ENCODE results near the gene USP10.

Gene USP10, protein sequence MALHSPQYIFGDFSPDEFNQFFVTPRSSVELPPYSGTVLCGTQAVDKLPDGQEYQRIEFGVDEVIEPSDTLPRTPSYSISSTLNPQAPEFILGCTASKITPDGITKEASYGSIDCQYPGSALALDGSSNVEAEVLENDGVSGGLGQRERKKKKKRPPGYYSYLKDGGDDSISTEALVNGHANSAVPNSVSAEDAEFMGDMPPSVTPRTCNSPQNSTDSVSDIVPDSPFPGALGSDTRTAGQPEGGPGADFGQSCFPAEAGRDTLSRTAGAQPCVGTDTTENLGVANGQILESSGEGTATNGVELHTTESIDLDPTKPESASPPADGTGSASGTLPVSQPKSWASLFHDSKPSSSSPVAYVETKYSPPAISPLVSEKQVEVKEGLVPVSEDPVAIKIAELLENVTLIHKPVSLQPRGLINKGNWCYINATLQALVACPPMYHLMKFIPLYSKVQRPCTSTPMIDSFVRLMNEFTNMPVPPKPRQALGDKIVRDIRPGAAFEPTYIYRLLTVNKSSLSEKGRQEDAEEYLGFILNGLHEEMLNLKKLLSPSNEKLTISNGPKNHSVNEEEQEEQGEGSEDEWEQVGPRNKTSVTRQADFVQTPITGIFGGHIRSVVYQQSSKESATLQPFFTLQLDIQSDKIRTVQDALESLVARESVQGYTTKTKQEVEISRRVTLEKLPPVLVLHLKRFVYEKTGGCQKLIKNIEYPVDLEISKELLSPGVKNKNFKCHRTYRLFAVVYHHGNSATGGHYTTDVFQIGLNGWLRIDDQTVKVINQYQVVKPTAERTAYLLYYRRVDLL

DNA sequence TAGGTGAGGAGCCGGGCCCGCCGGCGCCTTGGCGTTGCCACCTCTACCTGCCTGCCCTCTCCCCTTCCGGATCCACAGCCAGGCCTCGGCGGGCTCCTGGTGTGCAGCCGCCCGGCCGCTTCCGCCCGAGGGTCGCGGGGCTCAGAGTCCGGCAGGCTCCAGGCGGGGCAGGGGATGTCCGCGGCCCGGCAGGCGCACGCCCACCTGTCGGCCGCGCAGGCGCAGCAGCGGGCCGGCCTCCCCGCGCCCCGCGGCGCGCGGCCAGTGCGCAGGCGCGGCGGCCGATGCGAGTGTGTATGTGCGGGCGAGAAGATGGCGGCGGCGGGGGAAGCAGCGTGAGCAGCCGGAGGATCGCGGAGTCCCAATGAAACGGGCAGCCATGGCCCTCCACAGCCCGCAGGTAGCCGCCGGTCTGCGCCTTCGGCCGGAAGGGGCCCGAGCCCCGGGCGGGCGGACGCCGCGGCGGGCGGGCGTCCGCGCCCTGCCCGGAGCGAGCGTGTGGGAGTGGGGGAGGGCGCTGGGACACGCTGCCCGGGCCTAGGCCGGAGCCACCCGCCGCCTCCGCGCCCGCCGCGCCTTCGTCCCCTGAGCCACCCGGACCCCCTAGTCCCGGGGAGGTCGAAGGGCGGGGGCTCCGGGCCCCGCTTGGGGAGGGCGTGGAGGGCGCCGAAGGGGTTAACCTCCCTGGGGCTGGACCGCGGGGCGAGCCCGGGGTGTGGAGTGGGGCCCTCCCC lies at the start of gene USP10:
Gene USP10 (plus strand): TSS at position 289 of the 734 bp plus-strand sequence. CDS start 91 bp downstream, at position 380.
- peak; percentile 98 for FAIRE-seq

DNA sequence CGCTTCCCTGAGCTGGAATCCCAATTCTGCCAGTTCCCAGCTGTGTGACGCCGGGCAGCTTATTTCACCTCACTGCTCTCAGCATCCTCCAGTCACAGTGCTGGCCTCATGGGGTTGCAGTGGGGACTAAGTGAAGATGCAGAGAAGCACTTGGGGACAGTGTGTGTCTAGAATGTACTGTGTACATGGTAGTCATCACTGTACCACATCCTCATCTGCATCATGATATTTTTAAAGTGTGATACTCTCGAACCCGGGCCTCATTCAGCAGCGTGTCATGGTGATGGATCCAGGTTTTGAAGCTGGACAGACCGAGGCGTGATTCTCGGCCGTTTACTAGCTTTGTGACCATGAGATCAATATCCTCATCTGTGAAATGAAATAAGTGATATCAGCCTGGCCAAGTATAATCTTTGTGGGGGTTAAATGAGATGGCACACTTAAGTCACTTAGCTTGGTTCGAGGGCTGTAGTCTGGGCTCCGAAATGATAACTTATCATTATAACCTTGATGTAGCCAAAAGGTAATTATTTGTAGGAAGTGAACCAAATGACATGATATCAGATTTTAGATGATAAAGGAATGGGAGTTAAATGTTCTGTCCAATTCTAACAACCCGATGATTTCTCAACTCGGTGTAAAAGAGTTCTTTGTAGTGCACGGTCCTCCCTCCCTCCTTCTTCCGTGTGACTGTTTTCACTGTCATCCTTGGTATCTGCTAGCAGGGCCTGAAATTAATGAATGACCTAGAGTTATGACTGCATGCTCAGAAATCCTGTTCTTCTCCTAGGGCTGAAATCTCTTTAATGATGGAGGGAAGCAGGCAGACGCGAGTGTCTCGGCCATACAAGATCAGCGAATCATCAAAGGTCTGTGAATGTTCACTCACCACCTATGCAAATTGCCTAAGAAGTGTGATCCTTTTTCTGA lies 49.5 kb upstream of the USP10 start:
- DNase-seq (ENCODE audit: insufficient read length, low spot score) (no peak), FAIRE-seq (peak; percentile 49)

More for the DNA sequence above, at the start of gene USP10:
- DNase-seq (ENCODE audit: insufficient read length, low spot score) = peak; percentile 98

DNA sequence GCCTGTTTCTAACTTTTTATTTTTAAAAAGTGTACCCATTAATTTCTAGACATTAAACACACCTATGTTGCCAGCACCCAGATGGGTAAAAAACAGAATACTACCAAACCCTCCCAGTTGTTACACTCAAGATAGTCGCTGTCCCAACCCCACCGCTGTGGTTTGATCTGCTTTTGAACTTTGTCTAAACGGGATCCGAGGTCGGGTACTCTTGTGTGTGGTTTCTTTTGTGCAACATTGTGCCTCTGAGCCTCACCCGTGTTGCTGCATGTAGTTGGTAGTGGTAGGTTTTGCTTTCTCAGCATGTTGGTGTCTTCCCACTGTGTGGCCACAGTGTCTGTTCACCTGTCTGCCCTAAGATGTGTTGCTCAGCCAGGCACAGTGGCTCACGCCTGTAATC lies 47.2 kb upstream of the USP10 start:
- no peak for FAIRE-seq
- no peak for DNase-seq (ENCODE audit: insufficient read length, low spot score)

DNA sequence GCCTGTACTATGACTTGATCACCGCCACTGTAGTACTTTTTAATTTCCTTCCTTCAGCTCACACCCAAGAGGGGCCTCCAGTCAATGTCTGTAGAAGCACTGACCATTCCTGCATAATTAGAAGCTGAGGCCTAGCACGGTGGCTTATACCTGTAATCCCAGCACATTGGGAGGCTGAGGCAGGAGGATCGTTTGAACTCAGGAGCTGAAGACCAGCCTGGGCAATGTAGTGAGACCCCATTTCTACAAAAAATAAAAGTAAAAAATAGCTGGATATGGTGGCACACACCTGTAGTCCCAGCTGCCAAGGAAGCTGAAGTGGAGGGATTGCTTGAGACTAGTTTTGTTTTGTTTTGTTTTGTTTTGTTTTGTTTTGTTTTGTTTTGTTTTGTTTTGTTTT lies 45.6 kb upstream of the USP10 start:
- FAIRE-seq = no peak
- no peak for DNase-seq (ENCODE audit: insufficient read length, low spot score)

DNA sequence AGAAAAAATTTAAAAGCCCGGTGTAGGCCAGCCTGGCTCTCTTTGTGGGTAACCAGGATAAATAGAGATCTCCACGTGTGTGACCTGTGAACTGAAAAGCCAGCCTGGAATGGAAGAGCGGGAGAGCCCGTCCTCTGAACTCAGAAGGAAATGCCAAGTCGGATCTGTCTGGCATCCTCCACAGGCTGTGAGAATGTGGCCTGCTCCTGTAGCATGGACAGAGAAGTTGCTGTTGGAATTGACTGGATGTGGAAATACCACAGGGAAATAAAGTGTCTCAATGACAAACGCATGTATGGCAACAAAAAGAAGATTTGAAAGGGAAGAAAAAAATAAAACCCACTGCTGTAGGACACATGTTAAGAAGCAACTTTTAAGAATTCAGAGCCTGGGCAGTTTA lies 44.8 kb upstream of the USP10 start:
- FAIRE-seq (no peak), DNase-seq (ENCODE audit: insufficient read length, low spot score) (no peak)

DNA sequence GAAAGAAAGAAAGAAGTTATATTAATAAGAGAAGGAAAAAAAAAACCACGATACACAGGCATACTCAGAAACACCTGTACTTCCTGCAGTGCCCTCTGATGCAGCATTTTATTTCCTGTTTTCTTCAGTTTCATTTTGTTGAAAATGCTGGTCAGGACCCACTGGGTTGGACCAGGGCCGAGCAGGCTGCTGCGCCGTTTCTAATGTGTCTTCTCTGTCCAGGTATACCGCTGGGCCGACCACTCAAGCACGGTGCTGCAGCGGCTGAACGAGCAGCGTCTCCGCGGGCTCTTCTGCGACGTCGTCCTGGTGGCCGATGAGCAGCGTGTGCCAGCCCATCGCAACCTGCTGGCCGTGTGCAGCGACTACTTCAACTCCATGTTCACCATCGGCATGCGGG lies 43.2 kb upstream of the USP10 start:
- FAIRE-seq (no peak), DNase-seq (ENCODE audit: insufficient read length, low spot score) (no peak)

DNA sequence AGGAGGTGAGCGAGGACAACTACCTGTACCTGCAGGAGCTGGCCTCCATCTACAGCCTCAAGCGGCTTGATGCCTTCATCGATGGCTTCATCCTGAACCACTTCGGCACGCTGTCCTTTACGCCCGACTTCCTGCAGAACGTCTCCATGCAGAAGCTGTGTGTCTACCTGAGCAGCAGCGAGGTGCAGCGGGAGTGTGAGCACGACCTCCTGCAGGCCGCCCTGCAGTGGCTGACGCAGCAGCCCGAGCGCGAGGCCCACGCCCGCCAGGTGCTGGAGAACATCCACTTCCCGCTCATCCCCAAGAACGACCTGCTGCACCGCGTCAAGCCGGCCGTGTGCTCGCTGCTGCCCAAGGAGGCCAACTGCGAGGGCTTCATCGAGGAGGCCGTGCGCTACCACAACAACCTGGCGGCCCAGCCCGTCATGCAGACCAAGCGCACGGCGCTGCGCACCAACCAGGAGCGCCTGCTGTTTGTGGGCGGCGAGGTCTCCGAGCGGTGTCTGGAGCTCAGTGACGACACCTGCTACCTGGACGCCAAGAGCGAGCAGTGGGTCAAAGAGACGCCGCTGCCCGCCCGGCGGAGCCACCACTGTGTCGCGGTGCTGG lies 42.5 kb upstream of the USP10 start:
- FAIRE-seq (no peak), DNase-seq (ENCODE audit: insufficient read length, low spot score) (no peak)

DNA sequence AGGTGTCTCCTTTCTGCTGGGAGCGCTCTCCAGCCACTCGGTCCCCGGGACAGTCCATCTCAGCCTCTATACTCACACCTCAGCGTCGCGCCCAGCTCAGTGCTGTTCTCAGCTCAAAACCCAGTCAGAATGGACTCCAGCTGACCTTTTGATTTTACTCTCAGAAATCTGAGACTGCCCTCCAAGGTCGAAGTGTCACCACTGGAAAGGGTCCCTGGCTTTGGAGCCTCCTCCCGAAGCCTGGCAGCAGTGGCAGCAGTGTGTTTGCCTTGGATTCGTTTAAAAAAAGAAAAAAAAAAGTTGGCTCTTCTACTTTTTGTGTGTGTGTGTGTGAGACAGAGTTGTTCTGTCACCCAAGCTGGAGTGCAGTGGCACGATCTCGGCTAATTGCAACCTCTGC lies 41.1 kb upstream of the USP10 start:
- FAIRE-seq (no peak), DNase-seq (ENCODE audit: insufficient read length, low spot score) (no peak)

DNA sequence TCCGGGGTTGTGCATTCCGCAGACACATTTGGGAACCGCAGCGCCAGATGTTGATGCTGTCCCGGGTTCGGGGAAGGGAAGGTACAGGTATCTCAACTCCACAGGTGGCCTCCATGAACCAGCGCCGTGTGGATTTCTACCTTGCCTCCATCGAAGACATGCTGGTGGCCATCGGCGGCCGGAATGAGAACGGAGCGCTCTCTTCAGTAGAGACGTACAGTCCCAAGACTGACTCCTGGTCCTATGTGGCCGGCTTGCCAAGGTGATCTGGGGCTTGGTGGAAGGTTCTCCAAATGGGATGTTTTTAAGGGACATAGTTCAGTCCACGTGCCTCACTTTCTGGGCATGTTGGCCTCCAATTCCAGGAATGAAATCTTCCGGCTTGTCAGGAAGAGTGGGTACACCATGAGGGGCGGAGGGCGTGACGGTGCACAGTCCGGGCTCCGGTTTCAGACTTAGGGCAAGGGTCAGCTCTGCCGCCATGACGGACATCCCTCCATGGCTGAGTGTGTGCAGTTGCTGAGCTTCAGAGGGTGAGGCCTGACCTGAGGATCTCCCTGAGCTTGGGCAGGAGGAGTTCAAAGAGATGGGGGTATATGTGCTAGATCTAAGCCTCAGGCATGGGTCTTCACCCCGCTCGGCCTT lies 40.0 kb upstream of the USP10 start:
- DNase-seq (ENCODE audit: insufficient read length, low spot score) (no peak), FAIRE-seq (no peak)

DNA sequence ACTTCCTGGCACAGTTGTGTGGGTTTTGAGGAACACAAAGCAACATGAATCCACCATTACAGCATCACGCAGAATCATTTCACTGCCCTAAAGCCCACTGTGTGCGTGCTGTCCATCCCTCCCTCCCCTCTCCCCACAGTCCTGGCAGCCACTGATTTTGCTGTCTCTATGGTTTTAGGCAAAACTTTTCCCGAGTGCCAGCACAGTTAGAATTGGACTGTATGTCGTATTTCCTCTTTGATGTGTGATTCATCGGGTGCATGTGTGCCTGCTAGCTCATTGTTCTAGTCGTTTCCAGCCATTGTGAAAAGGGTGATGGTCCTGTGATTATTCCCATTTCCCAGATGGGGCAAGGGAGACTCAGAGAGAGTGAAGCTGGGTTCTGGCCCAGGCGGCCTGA lies 38.8 kb upstream of the USP10 start:
- no peak for FAIRE-seq
- no peak for DNase-seq (ENCODE audit: insufficient read length, low spot score)

DNA sequence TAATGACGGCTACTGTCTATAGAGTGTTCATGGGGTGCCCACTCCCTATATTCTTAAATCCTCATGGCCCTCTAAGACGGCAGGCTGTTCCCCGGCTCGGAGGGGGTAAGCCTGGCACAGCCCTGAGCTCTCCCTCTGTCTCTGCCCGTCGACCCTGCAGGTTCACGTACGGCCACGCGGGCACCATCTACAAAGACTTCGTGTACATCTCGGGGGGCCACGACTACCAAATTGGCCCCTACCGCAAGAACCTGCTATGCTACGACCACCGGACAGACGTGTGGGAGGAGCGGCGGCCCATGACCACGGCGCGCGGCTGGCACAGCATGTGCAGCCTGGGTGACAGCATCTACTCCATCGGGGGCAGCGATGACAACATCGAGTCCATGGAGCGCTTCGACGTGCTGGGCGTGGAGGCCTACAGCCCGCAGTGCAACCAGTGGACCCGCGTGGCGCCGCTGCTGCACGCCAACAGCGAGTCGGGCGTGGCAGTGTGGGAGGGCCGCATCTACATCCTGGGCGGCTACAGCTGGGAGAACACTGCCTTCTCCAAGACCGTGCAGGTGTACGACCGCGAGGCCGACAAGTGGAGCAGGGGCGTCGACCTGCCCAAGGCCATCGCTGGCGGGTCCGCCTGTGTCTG lies 38.3 kb upstream of the USP10 start:
- DNase-seq (ENCODE audit: insufficient read length, low spot score) = no peak
- no peak for FAIRE-seq

DNA sequence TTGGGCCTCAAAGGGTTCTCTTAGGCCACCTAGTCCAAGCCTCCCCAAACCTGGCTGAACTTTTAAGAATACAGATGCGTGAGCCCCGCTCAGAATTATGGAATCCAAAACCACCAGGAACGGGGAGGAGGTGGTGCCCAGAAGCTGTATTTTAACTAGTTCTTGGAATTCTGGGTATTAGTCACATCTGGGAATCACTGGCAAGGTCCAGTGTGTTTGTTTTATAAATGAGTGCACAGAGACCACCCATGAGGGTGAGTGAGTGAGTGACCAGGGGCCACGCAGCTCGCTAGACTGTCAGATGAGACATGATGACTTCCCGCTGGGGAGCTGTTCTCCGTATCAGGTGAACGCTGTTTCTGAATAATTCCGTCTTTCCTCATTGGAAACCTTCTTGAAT lies 37.3 kb upstream of the USP10 start:
- DNase-seq (ENCODE audit: insufficient read length, low spot score) (no peak), FAIRE-seq (no peak)

DNA sequence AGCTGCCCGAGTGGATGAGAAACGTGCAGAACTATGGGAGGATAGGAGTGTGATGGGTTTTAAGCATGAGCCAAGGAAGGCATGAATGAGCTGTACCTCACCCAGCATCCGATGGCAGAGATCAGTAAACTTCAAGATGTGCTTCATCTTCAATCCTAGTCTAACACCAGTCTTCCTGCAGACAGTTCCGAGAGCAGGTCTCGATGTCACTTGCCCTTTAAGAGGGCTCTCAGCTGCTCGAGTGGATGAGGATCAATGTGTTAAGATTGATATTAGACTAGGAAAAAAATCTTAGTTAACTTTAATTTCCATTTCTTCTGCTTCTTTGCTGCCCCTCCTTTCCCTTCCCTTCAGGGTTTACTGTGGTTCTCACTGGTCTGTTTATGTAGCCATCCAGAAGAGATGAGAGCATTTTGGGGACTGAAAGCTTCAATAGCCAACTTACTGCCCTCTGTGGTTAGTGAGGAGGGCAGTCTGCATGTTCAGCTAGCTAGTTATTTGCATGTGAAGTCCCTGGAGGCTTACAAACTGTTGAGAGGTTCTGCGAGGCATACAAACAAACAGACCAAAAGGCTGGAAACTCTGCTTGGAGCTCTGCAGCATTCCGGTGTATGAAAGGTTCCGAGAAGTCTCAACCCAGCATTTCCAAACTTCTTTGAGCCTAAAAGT lies 36.2 kb upstream of the USP10 start:
- no peak for FAIRE-seq
- no peak for DNase-seq (ENCODE audit: insufficient read length, low spot score)

DNA sequence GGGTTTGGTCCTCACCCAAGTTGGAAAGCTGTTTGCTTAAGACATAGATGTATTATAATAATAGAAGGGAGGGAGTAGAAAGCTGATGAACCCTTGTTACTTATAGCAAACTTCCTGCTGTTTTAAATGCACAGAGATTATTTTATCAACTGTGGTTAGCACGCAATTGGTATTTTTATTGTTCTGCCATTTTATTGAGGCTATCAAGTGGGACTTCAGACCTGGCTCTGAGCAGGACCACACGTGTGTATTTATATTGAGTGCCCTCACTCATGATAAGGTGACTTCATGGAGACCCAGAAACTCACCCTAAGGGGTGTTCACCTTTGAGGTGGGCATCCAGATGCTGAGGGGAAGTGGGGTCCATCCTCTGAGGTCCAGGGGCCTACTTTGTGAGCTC lies 34.4 kb upstream of the USP10 start:
- FAIRE-seq = no peak

DNA sequence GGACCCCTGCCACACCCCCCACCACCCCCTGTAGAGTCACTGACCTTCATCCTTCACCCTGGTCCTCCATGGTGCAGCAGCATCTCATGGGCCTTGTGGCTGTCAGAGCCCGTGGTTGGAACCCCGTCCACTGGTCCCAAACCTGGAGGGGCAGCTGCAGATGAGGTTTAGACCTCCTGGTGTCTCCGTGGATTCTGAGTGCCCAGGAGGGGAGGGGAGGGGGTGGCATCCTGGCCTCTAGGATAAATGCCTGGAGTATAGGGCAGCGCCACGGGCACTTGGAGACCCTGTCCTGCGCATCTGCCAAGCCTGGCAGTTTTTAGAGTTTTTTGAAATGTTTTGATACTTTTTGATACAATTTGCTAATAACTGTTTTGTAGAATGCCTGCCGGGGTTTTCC lies 34.0 kb upstream of the USP10 start:
- no peak for DNase-seq (ENCODE audit: insufficient read length, low spot score)
- no peak for FAIRE-seq

More for the DNA sequence above, 34.4 kb upstream of the USP10 start:
- DNase-seq (ENCODE audit: insufficient read length, low spot score) = no peak

DNA sequence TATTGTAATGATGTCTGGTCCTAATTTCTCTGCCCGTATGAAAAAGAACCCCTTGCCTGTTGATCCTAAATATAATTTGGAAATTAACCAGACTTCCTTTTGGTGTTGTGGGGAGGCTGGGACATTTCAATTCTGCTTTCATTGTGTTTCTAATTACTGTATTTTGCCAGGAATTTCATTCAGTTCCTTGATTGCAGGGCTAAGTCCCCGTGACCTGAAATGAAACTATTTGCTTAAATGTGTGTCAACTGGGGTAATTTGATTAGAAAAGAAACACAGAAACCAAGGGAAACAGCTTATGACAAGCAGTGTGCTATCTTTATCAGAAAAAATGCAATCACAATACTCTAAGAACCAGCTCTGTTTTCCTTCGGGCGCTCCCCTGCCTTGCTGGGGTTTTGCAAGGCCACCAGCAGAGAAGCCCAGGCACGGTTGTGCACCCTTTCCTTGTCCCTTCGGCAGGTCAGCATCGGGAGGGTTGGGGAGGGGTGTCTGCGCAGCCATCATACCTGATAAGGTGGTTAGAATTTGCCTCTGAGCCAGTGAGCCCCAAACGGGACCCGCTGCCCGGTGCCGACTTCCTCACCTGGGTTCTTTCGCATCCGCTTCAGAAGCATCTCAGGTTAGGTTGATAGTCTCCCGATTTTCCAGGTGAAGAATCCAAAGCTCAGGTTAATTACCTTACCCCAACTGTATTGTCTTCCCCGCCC lies 32.0 kb upstream of the USP10 start:
- FAIRE-seq = no peak
- DNase-seq (ENCODE audit: insufficient read length, low spot score) = no peak

DNA sequence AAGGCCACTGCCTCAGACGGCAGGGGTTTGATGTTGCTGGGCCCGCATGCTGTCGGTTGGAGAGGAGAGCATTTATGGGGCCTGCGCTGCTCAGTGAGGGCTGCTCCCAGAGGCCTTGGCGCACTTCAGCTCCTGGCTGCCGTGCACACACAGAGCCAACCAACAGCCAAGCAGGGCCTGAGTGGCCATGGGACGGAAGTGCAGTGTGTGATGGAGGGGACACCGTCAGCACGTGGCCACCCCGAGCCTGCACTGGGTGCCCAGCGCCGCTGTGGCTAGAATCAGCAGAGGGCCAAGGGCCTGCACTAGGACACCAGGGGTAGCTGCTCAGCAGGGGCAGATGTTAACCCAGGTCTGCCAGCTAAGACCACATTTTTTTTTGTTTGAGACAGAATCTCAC lies 29.7 kb upstream of the USP10 start:
- FAIRE-seq = no peak
- DNase-seq (ENCODE audit: insufficient read length, low spot score) = no peak
